Measurements from ENCODE around the gene PDE11A.

The PDE11A gene

GRCh38 chr2:177676636-177677035 lies 395.9 kb downstream of the PDE11A start:
- H3K4me2 ChIP-seq (ENCODE audit: low read length): no peak overlapping the region
- H3K9ac ChIP-seq (ENCODE audit: low read depth, low read length): no peak overlapping the region
- H3K4me1 ChIP-seq (ENCODE audit: control insufficient read depth, insufficient read depth, low read length): no peaks in the 10 kb centered on the region
- H3K36me3 ChIP-seq (ENCODE audit: insufficient read depth, low read length): no peaks in the 10 kb centered on the region
- H3K9me3 ChIP-seq (replicated peaks; ENCODE audit: low read length): no peaks in the 10 kb centered on the region
- H3K4me3 ChIP-seq (ENCODE audit: low read length): no peak overlapping the region
- peaks cover 13% of the 10 kb centered on the region for H3K27me3 ChIP-seq (ENCODE audit: control insufficient read depth, insufficient read depth, low read length)

- no peaks in the 10 kb centered on the region for H3K4me1 ChIP-seq (ENCODE audit: control insufficient read depth, insufficient read depth, low read length)
- H3K9me3 ChIP-seq (replicated peaks; ENCODE audit: low read length): no peaks in the 10 kb centered on the region
- H3K27me3 ChIP-seq (ENCODE audit: control insufficient read depth, insufficient read depth, low read length): peaks cover 13% of the 10 kb centered on the region
- H3K36me3 ChIP-seq (ENCODE audit: insufficient read depth, low read length): no peaks in the 10 kb centered on the region
- no peak overlapping the region for H3K9ac ChIP-seq (ENCODE audit: low read depth, low read length)
- no peak overlapping the region for H3K4me3 ChIP-seq (ENCODE audit: low read length)
- H3K4me2 ChIP-seq (ENCODE audit: low read length): no peak overlapping the region
Measured at GRCh38 chr2:177675825-177676224, 396.8 kb downstream of the PDE11A start.

- H3K4me3 ChIP-seq (ENCODE audit: low read length): no peak overlapping the region
- H3K27me3 ChIP-seq (ENCODE audit: control insufficient read depth, insufficient read depth, low read length): peaks cover 13% of the 10 kb centered on the region
- H3K36me3 ChIP-seq (ENCODE audit: insufficient read depth, low read length): no peaks in the 10 kb centered on the region
- no peak overlapping the region for H3K4me2 ChIP-seq (ENCODE audit: low read length)
- H3K9me3 ChIP-seq (replicated peaks; ENCODE audit: low read length): no peaks in the 10 kb centered on the region
- H3K9ac ChIP-seq (ENCODE audit: low read depth, low read length): no peak overlapping the region
- H3K4me1 ChIP-seq (ENCODE audit: control insufficient read depth, insufficient read depth, low read length): no peaks in the 10 kb centered on the region
Measured at GRCh38 chr2:177675350-177675821, 397.2 kb downstream of the PDE11A start.

DNA sequence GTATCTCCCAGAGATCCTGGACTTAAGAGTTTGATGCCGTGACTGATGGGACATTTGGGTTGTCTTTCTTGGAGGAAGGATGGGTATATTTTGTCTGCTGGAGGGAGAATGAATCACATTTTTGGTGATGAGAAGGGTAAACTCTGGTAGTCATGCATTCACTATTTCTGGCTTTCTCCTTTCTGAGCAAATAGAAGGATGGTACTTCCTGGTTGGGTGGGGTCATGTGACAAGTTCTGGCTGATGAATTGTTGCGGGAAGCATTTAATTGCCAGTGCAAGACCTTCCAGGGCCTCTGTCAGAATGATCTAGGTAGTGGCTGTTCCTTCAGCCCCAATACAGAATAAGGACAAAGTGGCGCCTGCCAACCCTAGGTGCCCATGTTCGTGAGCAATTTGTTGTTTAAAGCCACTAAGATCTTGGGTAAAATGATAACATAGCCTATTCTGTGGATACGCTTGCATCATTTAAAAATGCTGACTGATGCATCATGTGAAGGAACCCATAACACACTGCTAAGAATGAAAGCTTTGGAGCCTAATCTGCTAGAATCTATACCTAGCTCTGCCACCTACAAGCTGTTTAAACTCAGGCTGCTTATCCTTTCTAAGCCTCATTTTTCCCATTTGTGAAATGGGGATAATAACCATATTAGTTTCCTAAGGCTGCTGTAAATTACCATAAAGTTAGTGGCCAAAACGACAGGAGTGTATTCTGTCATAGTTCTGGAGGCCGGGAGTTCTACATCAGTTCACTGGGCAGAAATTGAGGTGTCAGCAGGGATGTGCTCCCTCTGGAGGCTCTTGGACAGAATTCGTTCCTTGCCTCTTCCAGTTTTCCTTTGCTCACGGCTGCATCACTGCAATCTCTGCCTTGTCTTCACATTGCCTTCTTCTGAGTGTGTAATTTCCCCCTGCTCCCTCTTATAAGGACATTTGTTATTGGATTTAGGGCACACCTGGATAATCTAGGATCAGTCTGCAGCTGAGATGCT lies 398.7 kb downstream of the PDE11A start:
- Histone ChIP-seq H3K36me3 (ENCODE audit: insufficient read depth, low read length) (no peaks in the 10 kb centered on the region), H3K27me3 (ENCODE audit: control insufficient read depth, insufficient read depth, low read length) (peaks cover 13% of the 10 kb centered on the region)

DNA sequence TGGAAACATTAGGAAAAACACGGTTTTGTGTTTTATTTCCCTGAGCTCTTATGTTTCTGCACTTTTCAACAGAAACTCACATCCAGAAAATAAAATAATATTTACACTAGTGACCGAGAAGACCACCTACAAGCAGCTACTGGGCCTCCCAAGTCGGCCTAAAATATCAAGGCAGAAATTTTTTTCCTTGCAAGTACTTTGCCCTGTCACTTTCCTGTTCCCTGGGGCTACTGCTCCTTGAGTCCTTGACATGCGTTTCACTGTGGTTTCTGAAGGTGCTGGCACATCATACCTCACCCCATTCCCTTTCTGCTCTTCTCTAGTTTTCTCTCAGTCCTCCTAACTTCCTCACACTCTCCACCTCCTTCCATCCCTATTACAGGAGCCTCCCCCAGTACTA lies 400.9 kb downstream of the PDE11A start:
- Histone ChIP-seq H3K9me3 (replicated peaks; ENCODE audit: low read length) (no peaks in the 10 kb centered on the region), H3K4me3 (ENCODE audit: low read length) (no peak overlapping the region)

More for the DNA sequence above, 398.7 kb downstream of the PDE11A start:
- Histone ChIP-seq H3K4me1 (ENCODE audit: control insufficient read depth, insufficient read depth, low read length) (no peaks in the 10 kb centered on the region), H3K4me3 (ENCODE audit: low read length) (no peak overlapping the region), H3K4me2 (ENCODE audit: low read length) (no peak overlapping the region), H3K9me3 (replicated peaks; ENCODE audit: low read length) (no peaks in the 10 kb centered on the region), H3K9ac (ENCODE audit: low read depth, low read length) (no peak overlapping the region)

DNA sequence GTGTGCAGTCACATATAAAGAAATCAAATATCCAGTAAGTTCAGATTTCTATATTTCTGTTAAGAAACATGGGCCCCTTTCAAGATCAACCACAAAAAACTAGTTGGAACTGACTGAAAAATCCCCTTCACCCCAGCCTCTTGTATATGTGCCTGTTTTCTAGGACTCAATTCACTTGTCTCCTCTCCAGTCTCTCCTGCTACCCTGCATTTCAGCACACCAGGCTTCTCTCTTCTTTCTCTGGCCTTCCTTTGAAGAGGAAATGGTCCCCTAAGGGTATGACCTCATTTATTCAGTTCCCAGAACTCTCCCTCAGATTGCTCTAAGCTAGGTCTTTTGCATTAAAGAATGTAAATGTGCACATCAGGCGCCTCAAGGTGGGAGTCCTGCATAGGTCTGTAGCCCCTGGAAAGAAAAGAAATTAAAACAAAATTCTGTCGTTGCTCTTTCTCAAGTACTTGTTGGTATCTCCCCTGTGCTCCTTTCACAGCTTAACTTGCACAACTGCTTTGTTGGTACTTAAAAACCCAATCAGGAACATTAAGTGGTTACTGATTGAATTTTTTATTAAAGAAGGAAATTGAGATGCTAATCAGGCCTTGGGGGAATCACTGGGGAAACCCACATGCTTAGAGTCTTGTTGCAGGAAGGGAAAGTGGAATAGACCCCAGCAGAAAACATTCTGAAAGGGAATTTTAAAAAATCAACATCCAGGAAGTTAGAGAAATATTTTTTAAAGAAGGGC lies 401.6 kb downstream of the PDE11A start:
- Histone ChIP-seq H3K4me1 (ENCODE audit: control insufficient read depth, insufficient read depth, low read length) (no peaks in the 10 kb centered on the region), H3K4me3 (ENCODE audit: low read length) (no peak overlapping the region), H3K36me3 (ENCODE audit: insufficient read depth, low read length) (no peaks in the 10 kb centered on the region), H3K9ac (ENCODE audit: low read depth, low read length) (no peak overlapping the region), H3K9me3 (replicated peaks; ENCODE audit: low read length) (no peaks in the 10 kb centered on the region), H3K27me3 (ENCODE audit: control insufficient read depth, insufficient read depth, low read length) (no peaks in the 10 kb centered on the region), H3K4me2 (ENCODE audit: low read length) (no peak overlapping the region)

More for the DNA sequence above, 400.9 kb downstream of the PDE11A start:
- H3K4me2 ChIP-seq (ENCODE audit: low read length): no peak overlapping the region
- no peaks in the 10 kb centered on the region for H3K36me3 ChIP-seq (ENCODE audit: insufficient read depth, low read length)
- H3K4me1 ChIP-seq (ENCODE audit: control insufficient read depth, insufficient read depth, low read length): no peaks in the 10 kb centered on the region
- H3K27me3 ChIP-seq (ENCODE audit: control insufficient read depth, insufficient read depth, low read length): peaks cover 5% of the 10 kb centered on the region
- no peak overlapping the region for H3K9ac ChIP-seq (ENCODE audit: low read depth, low read length)

DNA sequence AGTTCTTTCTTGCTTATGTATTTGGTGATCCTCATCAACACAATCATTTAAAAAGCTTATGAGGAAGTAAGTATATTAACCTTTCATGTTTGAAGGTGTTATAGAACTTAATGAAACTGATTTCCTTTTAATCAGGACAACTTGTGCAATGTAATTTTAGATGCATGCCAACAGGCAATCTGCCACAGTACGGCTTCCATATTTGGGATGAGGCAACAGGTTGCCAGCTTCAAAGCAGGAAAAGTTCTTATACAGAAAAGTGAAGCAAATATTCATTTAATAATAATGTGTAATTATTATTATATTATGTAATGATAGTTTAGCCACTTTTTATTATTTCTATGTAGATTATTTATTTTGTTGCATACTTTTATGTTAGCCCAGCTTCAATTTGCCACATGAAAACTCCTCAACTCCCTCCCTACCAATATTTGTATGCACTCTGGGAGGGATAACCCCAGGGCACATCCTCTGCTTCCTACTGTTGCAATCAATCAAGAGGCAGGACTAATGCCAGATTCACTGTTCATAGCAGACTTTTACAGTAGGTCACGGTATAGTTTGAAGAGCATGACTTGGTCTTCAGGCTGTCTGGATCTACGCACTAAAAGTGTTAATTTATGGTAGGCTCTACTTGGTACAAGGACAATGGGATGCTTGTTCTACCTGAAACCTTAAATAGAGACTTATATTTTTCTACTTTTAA lies 402.8 kb downstream of the PDE11A start:
- Histone ChIP-seq H3K4me3 (ENCODE audit: low read length) (no peak overlapping the region), H3K4me2 (ENCODE audit: low read length) (no peak overlapping the region), H3K4me1 (ENCODE audit: control insufficient read depth, insufficient read depth, low read length) (no peaks in the 10 kb centered on the region), H3K9ac (ENCODE audit: low read depth, low read length) (no peak overlapping the region), H3K27me3 (ENCODE audit: control insufficient read depth, insufficient read depth, low read length) (no peaks in the 10 kb centered on the region), H3K9me3 (replicated peaks; ENCODE audit: low read length) (no peaks in the 10 kb centered on the region), H3K36me3 (ENCODE audit: insufficient read depth, low read length) (no peaks in the 10 kb centered on the region)

DNA sequence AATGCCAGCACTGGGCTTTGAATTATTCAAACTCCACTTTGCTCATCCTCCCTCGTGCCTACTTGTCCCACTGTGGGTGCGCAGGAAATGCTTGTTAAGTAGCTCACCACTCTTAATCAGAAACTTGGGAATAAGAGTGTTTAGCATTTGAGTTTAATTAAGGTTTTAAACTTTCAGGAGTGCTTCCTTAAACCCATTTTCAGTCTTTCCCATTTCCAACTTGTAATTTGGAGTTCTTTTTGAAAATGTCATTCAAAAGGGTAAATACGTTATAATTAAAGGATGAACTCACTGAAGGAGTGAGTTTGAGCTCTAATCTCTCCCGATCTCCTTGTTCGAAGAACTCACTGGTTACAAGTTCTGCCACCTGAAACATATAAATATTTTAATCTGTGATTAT lies 403.4 kb downstream of the PDE11A start:
- Histone ChIP-seq H3K36me3 (ENCODE audit: insufficient read depth, low read length) (no peaks in the 10 kb centered on the region), H3K4me2 (ENCODE audit: low read length) (no peak overlapping the region), H3K9ac (ENCODE audit: low read depth, low read length) (no peak overlapping the region), H3K9me3 (replicated peaks; ENCODE audit: low read length) (no peaks in the 10 kb centered on the region), H3K4me3 (ENCODE audit: low read length) (no peak overlapping the region), H3K27me3 (ENCODE audit: control insufficient read depth, insufficient read depth, low read length) (no peaks in the 10 kb centered on the region), H3K4me1 (ENCODE audit: control insufficient read depth, insufficient read depth, low read length) (no peaks in the 10 kb centered on the region)

DNA sequence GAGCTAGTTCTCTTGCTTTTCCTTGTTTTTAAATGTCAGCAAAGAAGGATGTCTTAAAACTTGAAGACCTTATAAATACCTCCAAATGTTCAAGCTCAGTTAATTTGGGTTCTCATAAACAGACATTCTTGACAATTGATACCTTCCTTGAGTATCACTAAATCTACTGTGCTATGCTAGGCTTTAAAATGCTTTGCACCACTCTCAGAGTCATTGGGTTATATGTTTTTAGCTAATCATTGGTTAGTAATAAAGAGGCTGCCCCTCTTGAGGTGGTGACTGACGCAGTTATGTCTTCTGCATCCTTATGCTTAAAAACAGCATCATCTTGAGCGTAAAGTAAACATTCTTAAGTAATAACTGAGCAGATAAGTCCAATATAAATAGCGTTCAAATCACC lies 404.0 kb downstream of the PDE11A start:
- Histone ChIP-seq H3K36me3 (ENCODE audit: insufficient read depth, low read length) (no peaks in the 10 kb centered on the region), H3K4me1 (ENCODE audit: control insufficient read depth, insufficient read depth, low read length) (no peaks in the 10 kb centered on the region), H3K4me3 (ENCODE audit: low read length) (no peak overlapping the region), H3K9me3 (replicated peaks; ENCODE audit: low read length) (no peaks in the 10 kb centered on the region), H3K4me2 (ENCODE audit: low read length) (no peak overlapping the region), H3K9ac (ENCODE audit: low read depth, low read length) (no peak overlapping the region), H3K27me3 (ENCODE audit: control insufficient read depth, insufficient read depth, low read length) (no peaks in the 10 kb centered on the region)

DNA sequence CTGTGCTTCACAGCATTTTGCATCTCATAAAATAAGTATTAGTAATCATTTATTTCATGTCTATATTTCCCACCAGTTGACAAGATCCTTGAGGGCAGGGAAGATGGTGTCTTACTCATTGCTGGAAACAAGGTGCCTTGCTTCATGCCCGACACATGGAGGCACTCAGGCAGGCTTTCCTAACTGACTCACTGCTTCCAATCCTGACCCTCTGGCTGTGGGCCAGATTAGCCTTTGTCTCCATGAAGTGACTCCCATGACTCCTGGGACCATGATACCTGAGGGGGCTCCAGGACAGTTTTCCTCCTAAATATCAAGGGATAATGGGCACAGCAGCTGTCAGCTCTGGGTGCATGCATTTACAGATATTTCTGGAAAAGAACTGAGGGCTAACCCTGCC lies 405.0 kb downstream of the PDE11A start:
- Histone ChIP-seq H3K9ac (ENCODE audit: low read depth, low read length) (no peak overlapping the region), H3K4me3 (ENCODE audit: low read length) (no peak overlapping the region), H3K27me3 (ENCODE audit: control insufficient read depth, insufficient read depth, low read length) (no peaks in the 10 kb centered on the region), H3K9me3 (replicated peaks; ENCODE audit: low read length) (no peaks in the 10 kb centered on the region), H3K4me2 (ENCODE audit: low read length) (no peak overlapping the region), H3K4me1 (ENCODE audit: control insufficient read depth, insufficient read depth, low read length) (no peaks in the 10 kb centered on the region), H3K36me3 (ENCODE audit: insufficient read depth, low read length) (no peaks in the 10 kb centered on the region)

- no peaks in the 10 kb centered on the region for H3K9me3 ChIP-seq (replicated peaks; ENCODE audit: low read length)
- no peaks in the 10 kb centered on the region for H3K27me3 ChIP-seq (ENCODE audit: control insufficient read depth, insufficient read depth, low read length)
- H3K4me3 ChIP-seq (ENCODE audit: low read length): no peak overlapping the region
- H3K9ac ChIP-seq (ENCODE audit: low read depth, low read length): no peak overlapping the region
- no peaks in the 10 kb centered on the region for H3K36me3 ChIP-seq (ENCODE audit: insufficient read depth, low read length)
- H3K4me2 ChIP-seq (ENCODE audit: low read length): no peak overlapping the region
- no peaks in the 10 kb centered on the region for H3K4me1 ChIP-seq (ENCODE audit: control insufficient read depth, insufficient read depth, low read length)
Measured at GRCh38 chr2:177666408-177666807, 406.2 kb downstream of the PDE11A start.

All from skeletal muscle satellite cell (primary cell).